ENCODE results near the gene IFT22.
"Not testable (repeated sequence)": the region's sequence is repeated elsewhere in the genome, so short reads cannot be mapped to it uniquely, and the experiment has no call there.

The IFT22 gene

GRCh38 chr7:101299511-101300464 lies 21.8 kb downstream of the IFT22 start:
- Histone ChIP-seq H3K79me2 (ENCODE audit: insufficient read depth, low read length) (no peaks in the 10 kb centered on the region), H3K4me1 (ENCODE audit: insufficient read depth, low read length) (no peaks in the 10 kb centered on the region), H3K9ac (ENCODE audit: low read depth, low read length) (no peak overlapping the region), H3K36me3 (ENCODE audit: insufficient read depth, low read length) (no peaks in the 10 kb centered on the region), H3K9me3 (ENCODE audit: insufficient read depth, low read length, severe bottlenecking) (peaks cover 4% of the 10 kb centered on the region), H3K27ac (ENCODE audit: low read length) (no peak overlapping the region), H3K4me3 (ENCODE audit: low read depth in 1 of 2, low read length in 2 of 2) (no peak overlapping the region), H4K20me1 (ENCODE audit: insufficient read depth, low read length) (no peaks in the 10 kb centered on the region), H3K27me3 (ENCODE audit: insufficient read depth, low read length, poor library complexity) (no peaks in the 10 kb centered on the region), H3K4me2 (ENCODE audit: insufficient read depth, low read length) (no peak overlapping the region), H2AFZ (ENCODE audit: low read depth, low read length) (no peak overlapping the region)
- ATAC-seq (ENCODE audit: insufficient read depth, low read depth) (no peak), DNase-seq (no peak)
- TF ChIP-seq CTCF (IDR thresholded peaks at IDR 0.05; ENCODE audit: borderline replicate concordance, extremely low read depth, low read length, poor library complexity, severe bottlenecking) (no peak), EZH2 (IDR thresholded peaks at IDR 0.05; ENCODE audit: borderline replicate concordance, low read depth, low read length, severe bottlenecking) (no peak)

- no peak overlapping the region for H3K4me3 ChIP-seq (ENCODE audit: low read depth in 1 of 2, low read length in 2 of 2)
- no peaks in the 10 kb centered on the region for H4K20me1 ChIP-seq (ENCODE audit: insufficient read depth, low read length)
- peaks cover 4% of the 10 kb centered on the region; the same call in 1 of the 2 replicates for H3K4me1 ChIP-seq (ENCODE audit: insufficient read depth, low read length)
- ATAC-seq (ENCODE audit: insufficient read depth, low read depth), result no peak
- no peaks in the 10 kb centered on the region for H3K79me2 ChIP-seq (ENCODE audit: insufficient read depth, low read length)
- no peak for DNase-seq
- H3K27ac ChIP-seq (ENCODE audit: low read length), result no peak overlapping the region
- TF ChIP-seq CTCF (IDR thresholded peaks at IDR 0.05; ENCODE audit: borderline replicate concordance, extremely low read depth, low read length, poor library complexity, severe bottlenecking), result no peak
- no peak for TF ChIP-seq EZH2 (IDR thresholded peaks at IDR 0.05; ENCODE audit: borderline replicate concordance, low read depth, low read length, severe bottlenecking)
- H3K9ac ChIP-seq (ENCODE audit: low read depth, low read length), result no peak overlapping the region
- no peak overlapping the region for H2AFZ ChIP-seq (ENCODE audit: low read depth, low read length)
- H3K27me3 ChIP-seq (ENCODE audit: insufficient read depth, low read length, poor library complexity), result peaks cover 15% of the 10 kb centered on the region
- no peaks in the 10 kb centered on the region for H3K36me3 ChIP-seq (ENCODE audit: insufficient read depth, low read length)
- H3K4me2 ChIP-seq (ENCODE audit: insufficient read depth, low read length), result no peak overlapping the region
- H3K9me3 ChIP-seq (ENCODE audit: insufficient read depth, low read length, severe bottlenecking), result no peaks in the 10 kb centered on the region
These were observed 26.8 kb downstream of the IFT22 start for GRCh38 chr7:101294832-101295121.

GRCh38 chr7:101294039-101294831 lies 27.4 kb downstream of the IFT22 start:
- Histone ChIP-seq H3K27ac (ENCODE audit: low read length) (no peak overlapping the region), H3K79me2 (ENCODE audit: insufficient read depth, low read length) (no peaks in the 10 kb centered on the region), H3K36me3 (ENCODE audit: insufficient read depth, low read length) (no peaks in the 10 kb centered on the region), H2AFZ (ENCODE audit: low read depth, low read length) (no peak overlapping the region), H4K20me1 (ENCODE audit: insufficient read depth, low read length) (no peaks in the 10 kb centered on the region), H3K9ac (ENCODE audit: low read depth, low read length) (no peak overlapping the region), H3K4me2 (ENCODE audit: insufficient read depth, low read length) (no peak overlapping the region), H3K4me1 (ENCODE audit: insufficient read depth, low read length) (peaks cover 4% of the 10 kb centered on the region; the same call in 1 of the 2 replicates), H3K27me3 (ENCODE audit: insufficient read depth, low read length, poor library complexity) (peaks cover 15% of the 10 kb centered on the region), H3K4me3 (ENCODE audit: low read depth in 1 of 2, low read length in 2 of 2) (no peak overlapping the region), H3K9me3 (ENCODE audit: insufficient read depth, low read length, severe bottlenecking) (no peaks in the 10 kb centered on the region)
- no peak for DNase-seq
- TF ChIP-seq CTCF (IDR thresholded peaks at IDR 0.05; ENCODE audit: borderline replicate concordance, extremely low read depth, low read length, poor library complexity, severe bottlenecking) (no peak), EZH2 (IDR thresholded peaks at IDR 0.05; ENCODE audit: borderline replicate concordance, low read depth, low read length, severe bottlenecking) (no peak)
- no peak for ATAC-seq (ENCODE audit: insufficient read depth, low read depth)

- not testable (repeated sequence) for H3K36me3 ChIP-seq (ENCODE audit: insufficient read depth, low read length); H3K9ac ChIP-seq (ENCODE audit: low read depth, low read length); DNase-seq; ATAC-seq (ENCODE audit: insufficient read depth, low read depth); H3K4me1 ChIP-seq (ENCODE audit: insufficient read depth, low read length); H3K4me3 ChIP-seq (ENCODE audit: low read depth in 1 of 2, low read length in 2 of 2); H3K4me2 ChIP-seq (ENCODE audit: insufficient read depth, low read length); H4K20me1 ChIP-seq (ENCODE audit: insufficient read depth, low read length); H2AFZ ChIP-seq (ENCODE audit: low read depth, low read length); H3K27ac ChIP-seq (ENCODE audit: low read length); H3K9me3 ChIP-seq (ENCODE audit: insufficient read depth, low read length, severe bottlenecking); H3K79me2 ChIP-seq (ENCODE audit: insufficient read depth, low read length)
- H3K27me3 ChIP-seq (ENCODE audit: insufficient read depth, low read length, poor library complexity), result peaks cover 15% of the 10 kb centered on the region
These were observed 28.3 kb downstream of the IFT22 start for GRCh38 chr7:101293069-101294021.

- not testable (repeated sequence) for H4K20me1 ChIP-seq (ENCODE audit: insufficient read depth, low read length); H3K4me2 ChIP-seq (ENCODE audit: insufficient read depth, low read length); H3K27ac ChIP-seq (ENCODE audit: low read length); H3K4me3 ChIP-seq (ENCODE audit: low read depth in 1 of 2, low read length in 2 of 2); H2AFZ ChIP-seq (ENCODE audit: low read depth, low read length); H3K4me1 ChIP-seq (ENCODE audit: insufficient read depth, low read length); H3K36me3 ChIP-seq (ENCODE audit: insufficient read depth, low read length); H3K9me3 ChIP-seq (ENCODE audit: insufficient read depth, low read length, severe bottlenecking); ATAC-seq (ENCODE audit: insufficient read depth, low read depth); H3K79me2 ChIP-seq (ENCODE audit: insufficient read depth, low read length); H3K9ac ChIP-seq (ENCODE audit: low read depth, low read length); DNase-seq
- peaks cover 15% of the 10 kb centered on the region for H3K27me3 ChIP-seq (ENCODE audit: insufficient read depth, low read length, poor library complexity)
These were observed 29.0 kb downstream of the IFT22 start for GRCh38 chr7:101292566-101292965.

Measured in DND-41 (cell line).